Medulla oblongata (tissue), 1 donor: ENCODE results near the gene CDKAL1.

Experiments used
- DNase-seq: peaks from one replicate; pipeline ENCODE4 v3.0.0-alpha.2; 2015; ENCODE audit errors: extremely low spot score

CDKAL1 gene

GRCh38 chr6:21101694-21102093 lies 567.4 kb downstream of the CDKAL1 start:
- no peak for DNase-seq

- DNase-seq, result no peak
These were observed 567.9 kb downstream of the CDKAL1 start for GRCh38 chr6:21102201-21102600.

- DNase-seq, result no peak
These were observed 568.4 kb downstream of the CDKAL1 start for GRCh38 chr6:21102624-21103023.

GRCh38 chr6:21103626-21104224 lies 569.5 kb downstream of the CDKAL1 start:
- DNase-seq, result no peak

GRCh38 chr6:21104288-21104687 lies 570.0 kb downstream of the CDKAL1 start:
- DNase-seq, result no peak

GRCh38 chr6:21107796-21108195 lies 573.5 kb downstream of the CDKAL1 start:
- no peak for DNase-seq

GRCh38 chr6:21109391-21110178 lies 575.3 kb downstream of the CDKAL1 start:
- no peak for DNase-seq

- no peak for DNase-seq
These were observed 576.4 kb downstream of the CDKAL1 start for GRCh38 chr6:21110684-21111083.

GRCh38 chr6:21111093-21111725 lies 577.0 kb downstream of the CDKAL1 start:
- no peak for DNase-seq

- no peak for DNase-seq
These were observed 580.9 kb downstream of the CDKAL1 start for GRCh38 chr6:21115111-21115510.

GRCh38 chr6:21116736-21117135 lies 582.5 kb downstream of the CDKAL1 start:
- no peak for DNase-seq

GRCh38 chr6:21118216-21118780 lies 584.0 kb downstream of the CDKAL1 start:
- no peak for DNase-seq

GRCh38 chr6:21121636-21122136 lies 587.4 kb downstream of the CDKAL1 start:
- DNase-seq, result no peak

GRCh38 chr6:21123507-21124436 lies 589.5 kb downstream of the CDKAL1 start:
- DNase-seq, result no peak

GRCh38 chr6:21128601-21129000 lies 594.3 kb downstream of the CDKAL1 start:
- no peak for DNase-seq

- no peak for DNase-seq
These were observed 597.1 kb downstream of the CDKAL1 start for GRCh38 chr6:21131406-21131805.

GRCh38 chr6:21132446-21132845 lies 598.2 kb downstream of the CDKAL1 start:
- no peak for DNase-seq

GRCh38 chr6:21132856-21133838 lies 598.9 kb downstream of the CDKAL1 start:
- no peak for DNase-seq

GRCh38 chr6:21133901-21134300 lies 599.6 kb downstream of the CDKAL1 start:
- no peak for DNase-seq

- no peak for DNase-seq
These were observed 600.1 kb downstream of the CDKAL1 start for GRCh38 chr6:21134356-21134755.
